Esophagus squamous epithelium (tissue), 5 donors: ENCODE results near the gene MBOAT2. TPM values are rescaled to one million over a fixed set of nuclear protein-coding genes. Genes with fewer than 3 reads are reported as not detected.

Source experiments
- DNase-seq: peaks from one replicate; lab custom pipeline; 2025; lab: John Stamatoyannopoulos, UW
- H3K27ac ChIP-seq, 4 donors: fragments of 200-600 bp; sonication (generic); one replicate each; pipeline ENCODE4 v1.5.1; 2016 to 2019; ENCODE audit warnings: mild to moderate bottlenecking in 1 of 4
- H3K27me3 ChIP-seq, 4 donors: fragments of 200-600 bp; sonication (generic); 1 replicate in 3 of 4; 2 replicates in 1 of 4; pipeline versions ENCODE4 v1.5.1 to v1.6.0; 2017 to 2021; ENCODE audit warnings: antibody characterized with exemption in 1 of 4
- H3K36me3 ChIP-seq, 3 donors: fragments of 200-600 bp; sonication (generic); one replicate each; pipeline ENCODE4 v1.5.1; 2016 to 2019
- H3K4me1 ChIP-seq, 3 donors: fragments of 200-600 bp; sonication (generic); one replicate each; pipeline ENCODE4 v1.5.1; 2017 to 2019
- H3K4me3 ChIP-seq, 4 donors: fragments of 200-600 bp; sonication (generic); 1 replicate in 3 of 4; 2 replicates in 1 of 4; pipeline ENCODE4 v1.5.1; 2016 to 2019; ENCODE audit warnings: mild to moderate bottlenecking in 2 of 4, moderate library complexity in 1 of 4
- H3K9me3 ChIP-seq, 3 donors: fragments of 200-600 bp; sonication (generic); one replicate each; pipeline ENCODE4 v1.5.1; 2016 to 2019
- POLR2A ChIP-seq, 4 donors: fragments of 450-650 bp; IDR thresholded peaks; one replicate each; pipeline ENCODE4 v1.6.1; 2017; ENCODE audit warnings: antibody characterized with exemption in 4 of 4, mild to moderate bottlenecking in 4 of 4, moderate library complexity in 3 of 4
- WGBS, 2 donors: methylation state at CpG; one replicate each; pipeline ENCODE4 v1.1.5; 2018; 5-methylcytosine and 5-hydroxymethylcytosine counted together
- intact Hi-C: fragments of 100-400 bp; cut with DNase I; formaldehyde crosslinking; loops from one replicate; pipeline ENCODE4 v1.15.0; 2022
- total RNA-seq, 4 donors: library from RNA; depleted of rRNA; stranded (reverse); fragments of >200 nt; gene quantifications; one replicate each; pipeline ENCODE4 v1.1.0, GENCODE V29; 2016
- TF ChIP-seq, protein P1 (sequence below), 6 experiments: fragments of 450-650 bp in 4 of 6; fragments of 200-600 bp in 2 of 6; sonication (generic) in 2 of 6; IDR thresholded peaks; one replicate each; pipeline ENCODE4 v1.5.1; 2016 to 2019; ENCODE audit warnings: antibody characterized with exemption in 6 of 6, mild to moderate bottlenecking in 4 of 6, moderate library complexity in 4 of 6
- donor health status: DM: yes; HTN: yes; CAD: no.

The MBOAT2 gene
- total RNA-seq, 4 donors from 2014 or later = 56.6 to 110 (median 73.1) TPM

DNA sequence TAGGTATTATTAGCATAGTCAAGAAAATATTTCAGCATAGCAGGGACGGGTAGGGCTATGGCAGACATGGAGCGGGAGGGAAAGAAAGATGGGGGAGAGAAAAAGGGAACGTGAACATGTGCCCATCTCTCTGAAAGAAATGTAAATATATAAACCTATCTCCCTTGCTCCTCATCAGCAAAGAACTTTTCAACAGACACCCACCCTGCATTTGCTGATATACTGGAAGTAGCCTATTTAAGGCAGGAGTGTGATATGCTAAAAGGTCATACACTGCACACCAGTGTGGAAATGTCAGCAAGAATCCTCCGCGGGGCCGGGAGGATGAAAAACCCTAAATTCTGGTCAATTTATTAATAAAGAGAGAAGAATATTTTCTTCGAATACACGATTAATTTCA, 1.7 kb downstream of the MBOAT2 start:
- no peak for DNase-seq
- H3K4me1 ChIP-seq = peaks cover 0 to 39% (median 4%) of the 10 kb centered on the region in 3 donors
- TF ChIP-seq POLR2A (IDR thresholded peaks at IDR 0.05) = no peak
- TF ChIP-seq, protein P1, sequence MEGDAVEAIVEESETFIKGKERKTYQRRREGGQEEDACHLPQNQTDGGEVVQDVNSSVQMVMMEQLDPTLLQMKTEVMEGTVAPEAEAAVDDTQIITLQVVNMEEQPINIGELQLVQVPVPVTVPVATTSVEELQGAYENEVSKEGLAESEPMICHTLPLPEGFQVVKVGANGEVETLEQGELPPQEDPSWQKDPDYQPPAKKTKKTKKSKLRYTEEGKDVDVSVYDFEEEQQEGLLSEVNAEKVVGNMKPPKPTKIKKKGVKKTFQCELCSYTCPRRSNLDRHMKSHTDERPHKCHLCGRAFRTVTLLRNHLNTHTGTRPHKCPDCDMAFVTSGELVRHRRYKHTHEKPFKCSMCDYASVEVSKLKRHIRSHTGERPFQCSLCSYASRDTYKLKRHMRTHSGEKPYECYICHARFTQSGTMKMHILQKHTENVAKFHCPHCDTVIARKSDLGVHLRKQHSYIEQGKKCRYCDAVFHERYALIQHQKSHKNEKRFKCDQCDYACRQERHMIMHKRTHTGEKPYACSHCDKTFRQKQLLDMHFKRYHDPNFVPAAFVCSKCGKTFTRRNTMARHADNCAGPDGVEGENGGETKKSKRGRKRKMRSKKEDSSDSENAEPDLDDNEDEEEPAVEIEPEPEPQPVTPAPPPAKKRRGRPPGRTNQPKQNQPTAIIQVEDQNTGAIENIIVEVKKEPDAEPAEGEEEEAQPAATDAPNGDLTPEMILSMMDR (IDR thresholded peaks at IDR 0.05) = no peak
- no peaks in the 10 kb centered on the region for H3K36me3 ChIP-seq
- H3K27ac ChIP-seq = peak overlapping the region in 1 of 4 donors; percentile 59
- intact Hi-C loops = no loop called here
- no peaks in the 10 kb centered on the region for H3K27me3 ChIP-seq
- WGBS, 2 donors = 89 to 91% methylated on average over 8 of the region's 8 CpGs
- peak overlapping the region in 2 of 4 donors; percentile 83 to 89 for H3K4me3 ChIP-seq
- H3K9me3 ChIP-seq = no peaks in the 10 kb centered on the region

GRCh38 chr2:9001229-9001628, 2.3 kb downstream of the MBOAT2 start:
- Histone ChIP-seq H3K9me3 (no peaks in the 10 kb centered on the region), H3K27me3 (no peaks in the 10 kb centered on the region), H3K27ac (no peak overlapping the region), H3K4me3 (peak overlapping the region in 1 of 4 donors; percentile 89), H3K36me3 (no peaks in the 10 kb centered on the region), H3K4me1 (peaks cover 0 to 39% (median 4%) of the 10 kb centered on the region in 3 donors)
- intact Hi-C loops = no loop called here
- 54 to 55% methylated on average over 5 of the region's 5 CpGs for WGBS, 2 donors
- no peak for DNase-seq
- TF ChIP-seq, protein P1 (IDR thresholded peaks at IDR 0.05) = no peak
- TF ChIP-seq POLR2A (IDR thresholded peaks at IDR 0.05) = no peak

DNA sequence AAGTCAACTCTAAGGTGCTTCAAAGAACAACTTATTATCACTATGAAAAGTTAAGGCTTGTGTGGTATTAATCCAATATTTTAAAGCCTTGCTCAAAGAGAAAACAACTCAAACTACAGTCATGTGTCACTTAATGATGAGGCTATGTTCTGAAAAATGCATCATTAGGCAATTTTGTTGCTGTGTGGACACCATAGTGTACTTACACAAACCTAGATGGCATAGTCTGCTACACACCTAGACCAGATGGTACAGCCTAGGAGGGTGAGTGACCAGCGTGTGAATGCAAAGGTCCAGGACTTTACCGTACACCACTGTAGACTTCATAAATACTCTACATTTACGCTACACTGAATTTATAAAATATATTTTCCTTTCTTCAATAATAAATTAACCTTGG, 3.0 kb downstream of the MBOAT2 start:
- WGBS, 2 donors = 95% methylated on average over 3 of the region's 3 CpGs
- intact Hi-C loops = no loop called here
- TF ChIP-seq POLR2A (IDR thresholded peaks at IDR 0.05) = no peak
- TF ChIP-seq, protein P1 (IDR thresholded peaks at IDR 0.05) = no peak

DNA sequence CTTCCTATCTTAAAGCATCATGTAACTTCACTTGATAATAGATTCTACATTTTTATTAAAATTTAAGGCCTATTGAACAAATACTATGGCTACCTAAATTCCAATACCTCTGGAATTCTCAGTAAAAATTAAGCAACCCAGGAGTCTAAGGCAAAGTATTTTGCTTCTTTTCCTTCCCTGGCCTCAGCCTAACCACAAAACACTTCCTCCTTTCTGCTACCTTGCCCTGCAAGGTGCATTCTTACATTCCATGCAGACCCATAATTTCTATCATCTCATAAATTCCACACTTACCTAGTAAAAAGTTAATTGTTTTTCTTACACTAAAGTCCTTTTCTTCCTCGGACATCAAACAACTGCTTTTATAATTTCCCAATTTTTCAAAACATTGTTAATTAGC, 3.7 kb downstream of the MBOAT2 start:
- H3K27me3 ChIP-seq = no peaks in the 10 kb centered on the region
- no peaks in the 10 kb centered on the region for H3K36me3 ChIP-seq
- no peak for DNase-seq
- 76 to 83% methylated on average over 1 of the region's 1 CpG for WGBS, 2 donors
- H3K4me3 ChIP-seq = no peak overlapping the region
- no peaks in the 10 kb centered on the region for H3K9me3 ChIP-seq
- H3K27ac ChIP-seq = no peak overlapping the region
- intact Hi-C loops = no loop called here
- H3K4me1 ChIP-seq = peaks cover 0 to 34% (median 4%) of the 10 kb centered on the region in 3 donors
- no peak for TF ChIP-seq POLR2A (IDR thresholded peaks at IDR 0.05)
- TF ChIP-seq, protein P1 (IDR thresholded peaks at IDR 0.05) = no peak

More for the DNA sequence above, 3.0 kb downstream of the MBOAT2 start:
- Histone ChIP-seq H3K4me3 (no peak overlapping the region), H3K27me3 (no peaks in the 10 kb centered on the region), H3K9me3 (no peaks in the 10 kb centered on the region), H3K36me3 (no peaks in the 10 kb centered on the region), H3K27ac (no peak overlapping the region), H3K4me1 (peaks cover 0 to 39% (median 4%) of the 10 kb centered on the region in 3 donors)
- DNase-seq = no peak

DNA sequence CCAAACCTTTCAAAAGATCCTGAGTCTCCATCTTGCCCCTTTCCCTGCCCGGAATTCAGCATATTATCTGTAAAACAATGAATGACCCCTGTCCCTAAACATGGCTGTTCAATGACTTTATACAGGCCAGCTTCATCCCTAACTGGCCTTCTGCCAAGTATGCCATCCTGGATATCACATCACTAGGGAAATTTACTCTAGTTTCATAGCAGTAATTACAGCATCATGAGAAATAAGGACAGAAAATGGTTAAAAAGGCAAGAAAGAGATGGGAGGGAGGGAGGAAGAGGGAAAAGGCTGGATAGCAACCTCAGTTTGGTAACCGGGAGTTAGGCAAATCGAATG, 4.4 kb downstream of the MBOAT2 start:
- Histone ChIP-seq H3K4me3 (no peak overlapping the region), H3K4me1 (peaks cover 0 to 31% (median 0%) of the 10 kb centered on the region in 3 donors), H3K36me3 (no peaks in the 10 kb centered on the region), H3K9me3 (no peaks in the 10 kb centered on the region), H3K27ac (no peak overlapping the region), H3K27me3 (no peaks in the 10 kb centered on the region)
- TF ChIP-seq, protein P1 (IDR thresholded peaks at IDR 0.05) = no peak
- TF ChIP-seq POLR2A (IDR thresholded peaks at IDR 0.05) = no peak
- DNase-seq = no peak
- WGBS, 2 donors = 75 to 86% methylated on average over 3 of the region's 3 CpGs
- intact Hi-C loops = no loop called here
